HEK293 (cell line): ENCODE measurements around the gene FRMPD4.
A peak's percentile ranks its signal among the peaks of the same experiment; 100 is the strongest.

Source experiments
- CTCF ChIA-PET: fragments of 350-600 bp; formaldehyde crosslinking; extraction: SDS; loops from one replicate; lab custom pipeline; 2021; ENCODE audit warnings: antibody characterized with exemption; lab: Yijun Ruan, JAX
- POLR2A ChIA-PET: fragments of 300-600 bp; formaldehyde crosslinking; extraction: SDS; loops from one replicate; lab custom pipeline; 2020; ENCODE audit warnings: antibody characterized with exemption, inconsistent platforms; lab: Yijun Ruan, JAX
- H3K27ac ChIP-seq: fragments of 200-500 bp; sonication (Bioruptor generic); 2 replicates; pipeline ENCODE4 v1.5.1; 2014; ENCODE audit warnings: low read depth, low read length, control low read depth, inconsistent platforms; ENCODE audit errors: extremely low read depth
- H3K36me3 ChIP-seq, 2 experiments: fragments of 200-500 bp in 1 of 2; sonication (Bioruptor generic) in 1 of 2; 1 replicate in 1 of 2; 2 replicates in 1 of 2; pipeline ENCODE4 v1.5.1; 2014 to 2017; ENCODE audit warnings: inconsistent platforms in 2 of 2, low read length in 2 of 2; ENCODE audit not compliant: control insufficient read depth in 2 of 2, insufficient read depth in 1 of 2
- H3K4me1 ChIP-seq: fragments of 200-500 bp; sonication (Bioruptor generic); 2 replicates; pipeline ENCODE4 v1.5.1; 2014; ENCODE audit warnings: mild to moderate bottlenecking, low read length, inconsistent platforms; ENCODE audit not compliant: control insufficient read depth, insufficient read depth
- H3K4me3 ChIP-seq: 2 replicates; pipeline ENCODE4 v1.5.1; 2011; ENCODE audit warnings: low read depth, mild to moderate bottlenecking, control low read depth, low read length, moderate library complexity
- H3K9me3 ChIP-seq: fragments of 200-500 bp; sonication (Bioruptor generic); 2 replicates; pipeline ENCODE4 v1.5.1; 2014; ENCODE audit warnings: low read depth, low read length, inconsistent platforms; ENCODE audit not compliant: control insufficient read depth, insufficient read depth
- ATF2 ChIP-seq: fragments of 450-650 bp; formaldehyde crosslinking; IDR thresholded peaks from 2 replicates; pipeline ENCODE4 v1.5.1; 2016; ENCODE audit warnings: missing biosample characterization, missing genetic modification characterization, low read depth
- PRDM6 ChIP-seq: fragments of 450-650 bp; formaldehyde crosslinking; IDR thresholded peaks from 2 replicates; pipeline ENCODE4 v1.5.1; 2017; ENCODE audit warnings: missing biosample characterization, missing genetic modification characterization
- SCRT1 ChIP-seq: fragments of 450-650 bp; formaldehyde crosslinking; IDR thresholded peaks from 2 replicates; pipeline ENCODE4 v1.5.1; 2016; ENCODE audit warnings: missing biosample characterization, missing genetic modification characterization, borderline replicate concordance
- ZBTB20 ChIP-seq: fragments of 450-650 bp; formaldehyde crosslinking; IDR thresholded peaks from 2 replicates; pipeline ENCODE4 v1.5.1; 2016; ENCODE audit warnings: missing biosample characterization, missing genetic modification characterization
- ZNF16 ChIP-seq: fragments of 450-650 bp; formaldehyde crosslinking; IDR thresholded peaks from 2 replicates; pipeline ENCODE4 v1.5.1; 2016; ENCODE audit warnings: low read depth, missing biosample characterization, missing genetic modification characterization
- ZNF248 ChIP-seq: fragments of 450-650 bp; formaldehyde crosslinking; IDR thresholded peaks from 2 replicates; pipeline ENCODE4 v1.5.1; 2017; ENCODE audit warnings: missing biosample characterization, missing genetic modification characterization
- ZNF292 ChIP-seq: fragments of 450-650 bp; formaldehyde crosslinking; IDR thresholded peaks from 2 replicates; pipeline ENCODE4 v1.5.1; 2016; ENCODE audit warnings: low read depth, missing biosample characterization, missing genetic modification characterization, borderline replicate concordance
- ZNF514 ChIP-seq: fragments of 450-650 bp; formaldehyde crosslinking; IDR thresholded peaks from 2 replicates; pipeline ENCODE4 v1.5.1; 2016; ENCODE audit warnings: missing biosample characterization, missing genetic modification characterization
- ZNF544 ChIP-seq: fragments of 450-650 bp; formaldehyde crosslinking; IDR thresholded peaks from 2 replicates; pipeline ENCODE4 v1.5.0; 2017; ENCODE audit warnings: missing biosample characterization, missing genetic modification characterization
- ZNF621 ChIP-seq: fragments of 450-650 bp; formaldehyde crosslinking; IDR thresholded peaks from 2 replicates; pipeline ENCODE4 v1.5.1; 2017; ENCODE audit warnings: missing biosample characterization, missing genetic modification characterization
- ZNF664 ChIP-seq: fragments of 450-650 bp; formaldehyde crosslinking; IDR thresholded peaks from 2 replicates; pipeline ENCODE4 v1.5.1; 2016; ENCODE audit warnings: missing biosample characterization, missing genetic modification characterization
- ZSCAN4 ChIP-seq: fragments of 450-650 bp; formaldehyde crosslinking; IDR thresholded peaks from 2 replicates; pipeline ENCODE4 v1.5.1; 2017; ENCODE audit warnings: missing biosample characterization, missing genetic modification characterization

Gene FRMPD4

GRCh38 chrX:12245650-12246645 is 107.7 kb downstream of the FRMPD4 start:
- TF ChIP-seq PRDM6 (tag by site-specific recombination), result no peak
- TF ChIP-seq SCRT1 (tag by site-specific recombination), result no peak
- no peak for TF ChIP-seq ZNF248 (tag by site-specific recombination)
- no peak for TF ChIP-seq ZBTB20 (tag by site-specific recombination)
- no peak for TF ChIP-seq ZNF544 (tag by site-specific recombination)
- TF ChIP-seq ZNF292 (tag by site-specific recombination), result no peak
- TF ChIP-seq ZNF514 (tag by site-specific recombination), result no peak
- no peak for TF ChIP-seq ZNF621
- POLR2A ChIA-PET, result no interaction called here
- Histone ChIP-seq H3K36me3 (no peaks in the 10 kb centered on the region), H3K9me3 (no peaks in the 10 kb centered on the region; the same call in 1 of the 2 replicates), H3K27ac (no peak overlapping the region), H3K4me1 (peaks cover 4% of the 10 kb centered on the region; the same call in 1 of the 2 replicates), H3K4me3 (no peak overlapping the region)
- CTCF ChIA-PET, result interaction anchor here (0.6 kb wide), 1 partner anchor 1048 kb away, joined by 5 read pairs; no protein-coding TSS in a partner anchor

- Histone ChIP-seq H3K4me3 (no peak overlapping the region), H3K27ac (no peak overlapping the region), H3K4me1 (no peaks in the 10 kb centered on the region), H3K36me3 (no peaks in the 10 kb centered on the region), H3K9me3 (no peaks in the 10 kb centered on the region; the same call in 1 of the 2 replicates)
- TF ChIP-seq ZSCAN4 (peak; percentile 41; the same call in 1 of the 2 replicates), ZNF664 (no peak)
- CTCF ChIA-PET, result interaction anchor here (0.8 to 1.1 kb wide), 2 partner anchors 9 to 22 kb away, joined by 3 to 5 read pairs; no protein-coding TSS in a partner anchor
- POLR2A ChIA-PET, result no interaction called here
Measured at GRCh38 chrX:12249997-12250396, 111.7 kb downstream of the FRMPD4 start.

- CTCF ChIA-PET, result interaction anchor here (0.6 kb wide), 2 partner anchors 473 to 952 kb away, joined by 3 to 4 read pairs; no protein-coding TSS in a partner anchor
- TF ChIP-seq ZNF16 (no peak), ATF2 (tag by site-specific recombination) (0 out of 2 replicates have a peak, but pooled peaks have one; percentile 10)
Measured at GRCh38 chrX:12263211-12263610, 124.9 kb downstream of the FRMPD4 start.

More at GRCh38 chrX:12263211-12263610, 124.9 kb downstream of the FRMPD4 start:
- Histone ChIP-seq H3K9me3 (no peaks in the 10 kb centered on the region), H3K27ac (no peak overlapping the region), H3K4me3 (no peak overlapping the region), H3K36me3 (no peaks in the 10 kb centered on the region), H3K4me1 (no peaks in the 10 kb centered on the region)
- POLR2A ChIA-PET, result no interaction called here
